ENCODE results near the gene TBCCD1. TPM values are rescaled to one million over a fixed set of nuclear protein-coding genes. Genes with fewer than 3 reads are reported as not detected.

TBCCD1 gene
- total and polyA plus RNA-seq, 2 of the 8 experiments (the other 6 are each of a cell fraction or from before 2014, with no cell fraction given) = 11.3 to 13.9 TPM

GRCh38 chr3:186569779-186570095, 2.6 kb upstream of the TBCCD1 start (continued):
- TF ChIP-seq, protein P1, sequence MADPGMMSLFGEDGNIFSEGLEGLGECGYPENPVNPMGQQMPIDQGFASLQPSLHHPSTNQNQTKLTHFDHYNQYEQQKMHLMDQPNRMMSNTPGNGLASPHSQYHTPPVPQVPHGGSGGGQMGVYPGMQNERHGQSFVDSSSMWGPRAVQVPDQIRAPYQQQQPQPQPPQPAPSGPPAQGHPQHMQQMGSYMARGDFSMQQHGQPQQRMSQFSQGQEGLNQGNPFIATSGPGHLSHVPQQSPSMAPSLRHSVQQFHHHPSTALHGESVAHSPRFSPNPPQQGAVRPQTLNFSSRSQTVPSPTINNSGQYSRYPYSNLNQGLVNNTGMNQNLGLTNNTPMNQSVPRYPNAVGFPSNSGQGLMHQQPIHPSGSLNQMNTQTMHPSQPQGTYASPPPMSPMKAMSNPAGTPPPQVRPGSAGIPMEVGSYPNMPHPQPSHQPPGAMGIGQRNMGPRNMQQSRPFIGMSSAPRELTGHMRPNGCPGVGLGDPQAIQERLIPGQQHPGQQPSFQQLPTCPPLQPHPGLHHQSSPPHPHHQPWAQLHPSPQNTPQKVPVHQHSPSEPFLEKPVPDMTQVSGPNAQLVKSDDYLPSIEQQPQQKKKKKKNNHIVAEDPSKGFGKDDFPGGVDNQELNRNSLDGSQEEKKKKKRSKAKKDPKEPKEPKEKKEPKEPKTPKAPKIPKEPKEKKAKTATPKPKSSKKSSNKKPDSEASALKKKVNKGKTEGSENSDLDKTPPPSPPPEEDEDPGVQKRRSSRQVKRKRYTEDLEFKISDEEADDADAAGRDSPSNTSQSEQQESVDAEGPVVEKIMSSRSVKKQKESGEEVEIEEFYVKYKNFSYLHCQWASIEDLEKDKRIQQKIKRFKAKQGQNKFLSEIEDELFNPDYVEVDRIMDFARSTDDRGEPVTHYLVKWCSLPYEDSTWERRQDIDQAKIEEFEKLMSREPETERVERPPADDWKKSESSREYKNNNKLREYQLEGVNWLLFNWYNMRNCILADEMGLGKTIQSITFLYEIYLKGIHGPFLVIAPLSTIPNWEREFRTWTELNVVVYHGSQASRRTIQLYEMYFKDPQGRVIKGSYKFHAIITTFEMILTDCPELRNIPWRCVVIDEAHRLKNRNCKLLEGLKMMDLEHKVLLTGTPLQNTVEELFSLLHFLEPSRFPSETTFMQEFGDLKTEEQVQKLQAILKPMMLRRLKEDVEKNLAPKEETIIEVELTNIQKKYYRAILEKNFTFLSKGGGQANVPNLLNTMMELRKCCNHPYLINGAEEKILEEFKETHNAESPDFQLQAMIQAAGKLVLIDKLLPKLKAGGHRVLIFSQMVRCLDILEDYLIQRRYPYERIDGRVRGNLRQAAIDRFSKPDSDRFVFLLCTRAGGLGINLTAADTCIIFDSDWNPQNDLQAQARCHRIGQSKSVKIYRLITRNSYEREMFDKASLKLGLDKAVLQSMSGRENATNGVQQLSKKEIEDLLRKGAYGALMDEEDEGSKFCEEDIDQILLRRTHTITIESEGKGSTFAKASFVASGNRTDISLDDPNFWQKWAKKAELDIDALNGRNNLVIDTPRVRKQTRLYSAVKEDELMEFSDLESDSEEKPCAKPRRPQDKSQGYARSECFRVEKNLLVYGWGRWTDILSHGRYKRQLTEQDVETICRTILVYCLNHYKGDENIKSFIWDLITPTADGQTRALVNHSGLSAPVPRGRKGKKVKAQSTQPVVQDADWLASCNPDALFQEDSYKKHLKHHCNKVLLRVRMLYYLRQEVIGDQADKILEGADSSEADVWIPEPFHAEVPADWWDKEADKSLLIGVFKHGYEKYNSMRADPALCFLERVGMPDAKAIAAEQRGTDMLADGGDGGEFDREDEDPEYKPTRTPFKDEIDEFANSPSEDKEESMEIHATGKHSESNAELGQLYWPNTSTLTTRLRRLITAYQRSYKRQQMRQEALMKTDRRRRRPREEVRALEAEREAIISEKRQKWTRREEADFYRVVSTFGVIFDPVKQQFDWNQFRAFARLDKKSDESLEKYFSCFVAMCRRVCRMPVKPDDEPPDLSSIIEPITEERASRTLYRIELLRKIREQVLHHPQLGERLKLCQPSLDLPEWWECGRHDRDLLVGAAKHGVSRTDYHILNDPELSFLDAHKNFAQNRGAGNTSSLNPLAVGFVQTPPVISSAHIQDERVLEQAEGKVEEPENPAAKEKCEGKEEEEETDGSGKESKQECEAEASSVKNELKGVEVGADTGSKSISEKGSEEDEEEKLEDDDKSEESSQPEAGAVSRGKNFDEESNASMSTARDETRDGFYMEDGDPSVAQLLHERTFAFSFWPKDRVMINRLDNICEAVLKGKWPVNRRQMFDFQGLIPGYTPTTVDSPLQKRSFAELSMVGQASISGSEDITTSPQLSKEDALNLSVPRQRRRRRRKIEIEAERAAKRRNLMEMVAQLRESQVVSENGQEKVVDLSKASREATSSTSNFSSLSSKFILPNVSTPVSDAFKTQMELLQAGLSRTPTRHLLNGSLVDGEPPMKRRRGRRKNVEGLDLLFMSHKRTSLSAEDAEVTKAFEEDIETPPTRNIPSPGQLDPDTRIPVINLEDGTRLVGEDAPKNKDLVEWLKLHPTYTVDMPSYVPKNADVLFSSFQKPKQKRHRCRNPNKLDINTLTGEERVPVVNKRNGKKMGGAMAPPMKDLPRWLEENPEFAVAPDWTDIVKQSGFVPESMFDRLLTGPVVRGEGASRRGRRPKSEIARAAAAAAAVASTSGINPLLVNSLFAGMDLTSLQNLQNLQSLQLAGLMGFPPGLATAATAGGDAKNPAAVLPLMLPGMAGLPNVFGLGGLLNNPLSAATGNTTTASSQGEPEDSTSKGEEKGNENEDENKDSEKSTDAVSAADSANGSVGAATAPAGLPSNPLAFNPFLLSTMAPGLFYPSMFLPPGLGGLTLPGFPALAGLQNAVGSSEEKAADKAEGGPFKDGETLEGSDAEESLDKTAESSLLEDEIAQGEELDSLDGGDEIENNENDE (IDR thresholded peaks at IDR 0.05; ENCODE audit: insufficient replicate concordance, low read length) = no peak
- TF ChIP-seq CHD1 (IDR thresholded peaks at IDR 0.05; ENCODE audit: low read depth, low read length) = no peak
- TF ChIP-seq POU5F1 (IDR thresholded peaks at IDR 0.05; ENCODE audit: low read depth, low read length) = no peak
- no peak for TF ChIP-seq CBX8 (IDR thresholded peaks at IDR 0.05; ENCODE audit: borderline replicate concordance, low read depth, low read length)
- TF ChIP-seq MAFK (IDR thresholded peaks at IDR 0.05; ENCODE audit: low read depth, low read length) = no peak
- TF ChIP-seq TAF7 (optimal IDR thresholded peaks at IDR 0.05; ENCODE audit: borderline replicate concordance, low read depth, low read length) = no peak
- TF ChIP-seq KDM4A (IDR thresholded peaks at IDR 0.05; ENCODE audit: low read depth, low read length, severe bottlenecking) = no peak
- TF ChIP-seq, protein P2, sequence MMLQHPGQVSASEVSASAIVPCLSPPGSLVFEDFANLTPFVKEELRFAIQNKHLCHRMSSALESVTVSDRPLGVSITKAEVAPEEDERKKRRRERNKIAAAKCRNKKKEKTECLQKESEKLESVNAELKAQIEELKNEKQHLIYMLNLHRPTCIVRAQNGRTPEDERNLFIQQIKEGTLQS (IDR thresholded peaks at IDR 0.05; ENCODE audit: insufficient read depth, low read depth, low read length) = no peak
